ENCODE measurements around the gene GLOD5.

GLOD5 gene

DNA sequence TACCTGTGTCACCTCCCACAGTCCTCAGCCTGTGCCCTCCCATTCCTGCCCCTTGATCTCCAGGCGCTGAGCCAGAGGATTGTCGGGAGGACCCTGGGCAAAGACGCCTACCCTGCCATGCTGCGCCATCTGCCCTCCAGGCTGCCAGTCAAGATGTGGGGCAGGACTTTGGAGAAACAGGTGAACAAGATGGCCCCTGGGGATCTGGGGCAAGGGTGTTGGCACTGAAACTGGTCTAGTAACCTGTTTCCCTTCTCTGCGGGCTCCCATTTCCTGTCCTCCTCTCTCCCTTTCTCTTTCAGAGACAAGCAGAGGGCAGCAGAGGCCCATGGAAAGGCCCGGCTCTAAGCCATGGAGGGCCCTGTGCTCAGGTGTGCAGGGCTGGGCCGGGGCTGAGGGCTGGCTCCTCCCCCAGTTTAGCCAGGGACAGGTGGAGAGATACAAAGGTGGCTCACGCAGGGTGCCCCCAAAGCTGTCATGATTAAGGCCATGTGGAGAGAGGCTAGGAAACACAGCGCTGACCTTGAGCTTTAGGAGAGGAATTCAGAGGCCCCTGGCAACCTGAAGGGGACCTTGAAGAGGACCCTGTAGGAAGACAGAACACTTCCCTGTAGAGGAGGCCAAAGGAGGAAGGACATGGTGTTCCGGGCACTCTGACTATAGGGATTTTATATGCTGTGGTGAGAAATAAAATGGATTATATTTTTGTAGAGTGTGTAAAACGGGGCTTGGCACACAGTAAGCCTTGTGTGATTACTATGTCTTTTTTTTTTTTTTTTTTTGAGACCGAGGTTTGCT lies at the start of gene GLOD5:
TSS of gene GLOD5 (plus strand) at position 74 of the 798 bp plus-strand sequence. CDS start at position 118, 44 bp downstream.
- H3K27me3 ChIP-seq (ENCODE audit: insufficient read depth, low read depth, severe bottlenecking): peaks cover 6% of the 10 kb centered on the region

DNA sequence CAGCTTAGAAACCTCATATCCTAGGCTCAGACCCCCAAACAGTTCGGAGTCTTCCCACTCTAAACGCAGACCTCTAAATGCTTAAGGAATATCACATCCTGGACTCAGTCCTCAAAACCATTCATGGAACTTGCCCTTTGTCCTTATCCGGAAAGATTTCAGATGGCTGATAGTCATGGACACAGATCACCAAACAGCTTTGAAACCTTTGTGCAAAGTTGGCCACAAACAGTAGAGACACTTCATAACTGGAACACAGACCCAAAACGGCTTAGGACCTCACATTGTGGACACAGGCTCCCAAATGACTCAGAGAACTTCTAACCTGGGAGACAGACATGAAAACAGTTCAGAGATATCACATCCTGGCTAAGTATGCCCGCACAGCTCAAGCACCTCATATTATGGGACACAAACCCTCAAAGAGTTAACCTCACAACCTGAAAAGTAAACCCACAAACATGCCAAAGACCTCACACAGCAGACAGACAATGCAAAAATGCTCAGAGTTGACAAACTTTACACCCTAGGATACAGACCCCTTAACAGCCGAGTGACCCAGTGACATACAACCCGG lies 49.5 kb upstream of the GLOD5 start:
- Histone ChIP-seq H3K27ac (no peak overlapping the region), H3K36me3 (peaks cover 5% of the 10 kb centered on the region; the same call in 1 of the 2 replicates), H3K4me3 (ENCODE audit: low read depth, low read length) (no peak overlapping the region), H3K27me3 (ENCODE audit: insufficient read depth, low read depth, severe bottlenecking) (peaks cover 6% of the 10 kb centered on the region), H3K9me3 (ENCODE audit: severe bottlenecking) (no peaks in the 10 kb centered on the region)
- no peak for DNase-seq
- TF ChIP-seq, protein P1, sequence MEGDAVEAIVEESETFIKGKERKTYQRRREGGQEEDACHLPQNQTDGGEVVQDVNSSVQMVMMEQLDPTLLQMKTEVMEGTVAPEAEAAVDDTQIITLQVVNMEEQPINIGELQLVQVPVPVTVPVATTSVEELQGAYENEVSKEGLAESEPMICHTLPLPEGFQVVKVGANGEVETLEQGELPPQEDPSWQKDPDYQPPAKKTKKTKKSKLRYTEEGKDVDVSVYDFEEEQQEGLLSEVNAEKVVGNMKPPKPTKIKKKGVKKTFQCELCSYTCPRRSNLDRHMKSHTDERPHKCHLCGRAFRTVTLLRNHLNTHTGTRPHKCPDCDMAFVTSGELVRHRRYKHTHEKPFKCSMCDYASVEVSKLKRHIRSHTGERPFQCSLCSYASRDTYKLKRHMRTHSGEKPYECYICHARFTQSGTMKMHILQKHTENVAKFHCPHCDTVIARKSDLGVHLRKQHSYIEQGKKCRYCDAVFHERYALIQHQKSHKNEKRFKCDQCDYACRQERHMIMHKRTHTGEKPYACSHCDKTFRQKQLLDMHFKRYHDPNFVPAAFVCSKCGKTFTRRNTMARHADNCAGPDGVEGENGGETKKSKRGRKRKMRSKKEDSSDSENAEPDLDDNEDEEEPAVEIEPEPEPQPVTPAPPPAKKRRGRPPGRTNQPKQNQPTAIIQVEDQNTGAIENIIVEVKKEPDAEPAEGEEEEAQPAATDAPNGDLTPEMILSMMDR (IDR thresholded peaks at IDR 0.05; ENCODE audit: low read depth, low read length): no peak

More for the DNA sequence above, at the start of gene GLOD5:
- DNase-seq: peak; percentile 63
- Histone ChIP-seq H3K27ac (no peak within 1 kb of the TSS), H3K9me3 (ENCODE audit: severe bottlenecking) (no peaks in the 10 kb centered on the region), H3K36me3 (no peaks in the 10 kb centered on the region), H3K4me3 (ENCODE audit: low read depth, low read length) (no peak within 1 kb of the TSS)
- TF ChIP-seq, protein P1 (IDR thresholded peaks at IDR 0.05; ENCODE audit: low read depth, low read length): peak; percentile 59

DNA sequence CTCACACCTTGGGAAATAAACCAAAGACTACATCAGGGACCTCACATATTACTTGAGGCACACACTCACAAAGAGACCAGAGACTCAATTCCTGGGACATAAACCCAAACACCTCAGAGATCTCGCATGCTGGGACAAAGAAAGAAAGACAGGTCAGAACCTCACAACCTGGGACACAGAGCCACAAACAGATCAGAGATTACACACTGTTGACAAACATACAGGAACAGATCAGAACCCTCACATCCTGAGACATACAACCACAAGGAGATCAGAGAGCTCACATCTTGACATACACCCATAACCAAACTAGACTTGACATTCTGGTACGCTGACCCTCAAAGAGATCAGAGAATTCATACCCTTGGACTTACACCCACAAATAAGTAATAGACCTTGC lies 47.7 kb upstream of the GLOD5 start:
- peaks cover 6% of the 10 kb centered on the region for H3K27me3 ChIP-seq (ENCODE audit: insufficient read depth, low read depth, severe bottlenecking)
- DNase-seq: no peak
- TF ChIP-seq, protein P1 (IDR thresholded peaks at IDR 0.05; ENCODE audit: low read depth, low read length): no peak
- no peak overlapping the region for H3K27ac ChIP-seq
- no peaks in the 10 kb centered on the region for H3K9me3 ChIP-seq (ENCODE audit: severe bottlenecking)
- H3K4me3 ChIP-seq (ENCODE audit: low read depth, low read length): no peak overlapping the region
- no peaks in the 10 kb centered on the region; the same call in 1 of the 2 replicates for H3K36me3 ChIP-seq

DNA sequence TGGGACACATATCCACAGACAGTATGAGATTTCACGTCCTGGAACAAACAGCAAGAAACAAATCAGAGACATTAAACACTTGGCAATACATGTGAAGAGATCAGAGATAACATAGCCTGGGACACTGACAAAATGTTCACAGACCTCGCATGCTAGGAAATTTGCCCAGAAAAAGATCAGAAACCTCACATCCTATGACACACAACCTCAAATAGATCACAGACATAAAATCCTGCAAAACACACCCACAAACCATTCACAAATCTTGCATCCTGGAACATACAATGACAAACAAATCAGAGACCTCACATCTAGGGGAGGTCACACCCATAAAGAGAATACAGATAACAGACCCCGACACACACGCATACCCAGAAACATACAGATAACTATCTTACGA lies 47.0 kb upstream of the GLOD5 start:
- no peak overlapping the region; the same call in 1 of the 2 replicates for H3K27ac ChIP-seq
- no peak overlapping the region for H3K4me3 ChIP-seq (ENCODE audit: low read depth, low read length)
- TF ChIP-seq, protein P1 (IDR thresholded peaks at IDR 0.05; ENCODE audit: low read depth, low read length): no peak
- H3K36me3 ChIP-seq: no peaks in the 10 kb centered on the region; the same call in 1 of the 2 replicates
- H3K9me3 ChIP-seq (ENCODE audit: severe bottlenecking): no peaks in the 10 kb centered on the region
- DNase-seq: no peak
- peaks cover 6% of the 10 kb centered on the region for H3K27me3 ChIP-seq (ENCODE audit: insufficient read depth, low read depth, severe bottlenecking)

DNA sequence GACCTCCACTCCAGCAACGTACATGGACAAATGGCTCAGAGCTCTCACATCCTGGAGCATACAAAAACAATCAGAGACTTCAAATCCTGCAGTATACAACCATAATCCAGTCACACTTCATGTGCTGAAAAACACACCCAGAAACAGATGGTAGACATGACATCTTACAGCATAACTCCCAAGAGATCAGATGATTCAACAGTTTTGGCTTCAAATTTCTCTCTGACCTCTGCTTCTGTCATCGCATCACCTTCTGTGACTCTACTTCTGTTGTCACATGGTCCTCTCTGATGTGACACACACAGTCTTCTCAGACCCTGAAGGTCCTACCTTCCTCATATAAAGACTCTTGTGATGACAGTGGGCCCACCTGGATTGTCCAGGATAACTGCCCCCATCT lies 46.5 kb upstream of the GLOD5 start:
- peaks cover 6% of the 10 kb centered on the region for H3K27me3 ChIP-seq (ENCODE audit: insufficient read depth, low read depth, severe bottlenecking)
- H3K27ac ChIP-seq: no peak overlapping the region; the same call in 1 of the 2 replicates
- TF ChIP-seq, protein P1 (IDR thresholded peaks at IDR 0.05; ENCODE audit: low read depth, low read length): no peak
- no peaks in the 10 kb centered on the region for H3K9me3 ChIP-seq (ENCODE audit: severe bottlenecking)
- no peaks in the 10 kb centered on the region for H3K36me3 ChIP-seq
- H3K4me3 ChIP-seq (ENCODE audit: low read depth, low read length): no peak overlapping the region
- no peak for DNase-seq
